GM18499 (cell line): ENCODE measurements around the gene RFX2.
"Not testable (repeated sequence)": the region's sequence is repeated elsewhere in the genome, so short reads cannot be mapped to it uniquely, and the experiment has no call there.

Experiments
- ATAC-seq: cut with Tn5 transposase; IDR thresholded peaks from one replicate; pipeline ENCODE4 v1.9.1; 2021; ENCODE audit warnings: moderate number of reproducible peaks; ENCODE audit not compliant: insufficient read depth, unreplicated experiment

Gene RFX2

DNA sequence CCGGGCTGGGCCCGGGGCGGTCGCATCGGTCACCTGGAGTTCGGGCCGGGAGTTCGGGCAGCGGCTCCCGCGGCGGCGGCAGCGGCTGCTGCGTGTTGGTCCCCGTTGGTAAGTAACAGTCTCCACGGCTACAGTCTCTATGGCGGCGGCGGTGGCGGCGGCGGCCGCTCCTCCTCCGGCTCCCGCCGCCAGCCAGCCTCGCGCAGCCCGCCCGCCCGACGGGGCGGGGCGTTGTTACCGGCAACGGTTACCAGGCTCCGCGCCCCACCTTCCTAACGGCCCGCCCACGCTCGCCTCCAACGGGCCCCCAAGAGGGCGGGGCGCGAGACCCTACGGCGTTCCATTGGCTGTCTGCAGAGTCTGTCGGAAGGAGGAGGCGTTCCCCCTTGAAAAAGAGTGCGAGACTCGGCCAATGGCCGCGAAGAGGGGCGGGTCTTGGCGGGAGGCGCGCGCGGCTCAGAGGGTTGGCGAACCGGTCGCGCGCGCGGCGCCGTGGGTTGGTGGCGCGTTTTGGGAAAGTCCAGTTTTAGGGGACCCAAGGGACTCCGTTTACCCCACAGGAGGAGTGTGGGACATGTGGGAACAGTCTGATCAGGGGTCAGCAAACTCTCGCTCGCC, at the start of gene RFX2:
Gene RFX2 (minus strand): TSS at position 141 of the 618 bp plus-strand sequence. CDS start 63,004 bp downstream, outside the sequence.
- peak; percentile 85 for ATAC-seq

DNA sequence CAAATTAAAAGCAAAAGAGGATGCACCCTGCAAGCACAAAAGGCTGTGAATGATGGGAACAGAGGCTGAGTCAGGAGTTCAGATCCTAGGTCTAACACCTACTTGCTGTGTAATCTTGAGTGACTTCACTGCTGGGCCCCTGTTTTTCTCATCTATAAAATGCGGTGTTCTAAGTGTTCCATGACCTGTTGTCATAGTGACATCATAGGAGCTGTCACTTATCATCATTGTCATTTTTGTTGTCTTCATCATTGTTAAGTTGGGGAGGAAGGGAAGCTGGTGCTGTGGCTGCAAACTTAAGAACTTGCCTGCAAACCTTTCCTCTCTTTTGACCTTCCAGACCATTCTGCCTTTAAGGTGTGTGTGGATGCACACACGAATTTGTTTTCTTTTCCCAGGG, 45.7 kb upstream of the RFX2 start:
- no peak for ATAC-seq

DNA sequence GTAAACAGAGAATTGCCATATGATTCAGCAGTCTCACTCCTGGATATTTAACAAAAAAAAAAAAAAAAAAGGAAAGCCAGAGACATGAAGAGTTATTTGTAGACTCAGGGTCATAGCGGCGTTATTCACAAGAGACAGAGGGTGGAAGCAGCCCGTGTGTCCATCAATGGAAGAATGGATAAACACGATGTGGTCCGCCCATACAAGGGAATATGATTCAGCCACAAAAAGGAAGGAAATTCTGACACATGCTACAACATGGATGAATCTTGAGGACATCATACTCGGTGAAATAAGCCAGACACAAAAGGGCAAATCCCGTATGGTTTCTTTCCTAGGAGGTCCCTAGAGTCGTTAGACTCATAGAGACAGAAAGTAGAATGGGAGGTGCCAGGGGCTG, 40.0 kb upstream of the RFX2 start:
- ATAC-seq: no peak

DNA sequence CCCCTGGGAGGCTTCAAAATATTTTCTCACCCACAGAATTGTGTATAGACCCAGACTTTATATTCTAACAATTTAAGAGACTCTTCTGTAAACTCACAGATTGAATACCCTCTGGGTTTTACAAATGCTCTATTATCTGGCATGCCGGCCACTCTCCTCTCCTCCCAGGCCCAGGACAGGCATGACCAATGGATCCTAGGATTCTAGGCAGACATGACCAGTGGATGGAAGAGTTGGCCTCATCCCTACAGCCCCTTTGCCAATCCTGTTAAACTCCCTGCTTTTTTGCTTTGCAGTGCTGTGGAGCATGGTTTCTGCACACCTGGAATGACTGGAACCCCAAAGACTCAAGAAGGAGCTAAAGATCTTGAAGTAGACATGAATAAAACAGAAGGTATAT, 30.9 kb upstream of the RFX2 start:
- ATAC-seq: no peak

DNA sequence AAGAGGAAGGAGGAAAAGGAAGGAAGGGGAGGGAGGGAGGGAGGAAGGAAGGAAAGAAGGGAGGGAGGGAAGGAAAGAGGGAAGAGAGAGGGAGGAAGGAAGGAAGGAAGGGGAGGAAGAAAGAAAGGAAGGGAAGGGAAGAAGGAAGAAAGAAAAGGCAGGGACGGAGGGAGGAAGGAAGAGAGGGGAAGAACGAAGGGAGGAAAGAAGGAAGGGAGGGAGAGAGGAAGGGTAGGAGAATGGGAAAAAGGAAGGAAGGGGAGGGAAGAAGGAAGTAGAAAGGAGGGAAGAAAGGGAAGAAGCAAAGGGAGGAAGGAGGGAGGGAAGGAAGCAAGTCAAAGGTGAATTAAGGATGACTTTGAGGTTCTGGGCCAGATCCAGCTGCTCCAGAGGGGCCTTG, 28.2 kb upstream of the RFX2 start:
- ATAC-seq: no peak

DNA sequence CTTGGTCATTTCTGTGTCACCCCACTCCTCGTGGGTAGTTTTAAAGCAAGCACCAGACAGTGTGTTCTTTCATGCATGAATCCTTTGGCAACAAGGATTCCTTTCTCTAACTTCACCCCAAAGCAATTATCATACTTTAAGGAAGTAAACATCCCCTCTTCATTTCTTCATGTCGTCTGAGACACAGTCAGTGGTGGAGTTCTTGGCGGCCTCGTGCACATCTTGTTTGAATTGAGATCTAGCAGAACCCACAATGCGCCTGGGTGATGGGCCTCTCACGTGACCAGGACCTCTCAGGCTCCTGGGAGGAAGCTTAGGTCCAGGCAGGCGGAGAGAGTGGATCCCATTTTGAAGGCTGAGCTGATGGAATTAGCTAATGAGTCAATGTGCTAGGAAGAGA, 27.8 kb upstream of the RFX2 start:
- ATAC-seq: no peak

DNA sequence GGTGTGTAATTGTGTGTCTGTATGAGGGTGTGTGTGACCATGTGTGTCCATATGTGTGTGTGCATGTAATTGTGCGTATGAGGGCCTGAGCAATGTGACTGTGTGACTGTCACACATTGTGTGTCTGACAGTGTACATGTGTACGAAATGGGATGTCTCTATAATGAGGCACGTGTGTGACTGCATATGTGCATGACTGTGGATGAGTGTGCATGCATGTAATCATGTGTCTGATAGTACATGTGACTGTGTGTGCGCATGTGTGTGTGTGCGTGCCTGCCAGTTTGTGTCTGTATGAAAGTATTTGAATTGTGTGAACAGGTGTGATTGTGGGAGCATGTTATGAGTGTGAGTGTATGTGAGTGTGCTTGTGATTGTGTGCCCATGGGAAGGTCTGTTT, 22.9 kb upstream of the RFX2 start:
- ATAC-seq: no peak

DNA sequence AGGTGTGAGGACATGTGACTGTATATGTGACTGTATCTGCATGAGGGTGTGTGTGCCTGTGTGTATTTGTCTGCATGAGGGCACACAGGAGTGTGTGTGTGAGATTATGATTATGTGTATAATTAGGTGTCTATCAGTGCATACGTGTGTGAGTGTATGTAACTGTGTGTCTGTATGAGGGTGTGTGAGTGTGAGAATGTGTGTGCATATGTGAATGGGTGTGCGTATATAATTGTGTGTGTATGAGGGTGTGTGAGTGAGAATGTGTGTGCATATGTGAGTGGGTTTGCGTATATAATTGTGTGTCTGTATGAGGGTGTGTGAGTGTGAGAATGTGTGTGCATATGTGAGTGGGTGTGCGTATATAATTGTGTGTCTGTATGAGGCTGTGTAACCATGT, 22.2 kb upstream of the RFX2 start:
- ATAC-seq: no peak

DNA sequence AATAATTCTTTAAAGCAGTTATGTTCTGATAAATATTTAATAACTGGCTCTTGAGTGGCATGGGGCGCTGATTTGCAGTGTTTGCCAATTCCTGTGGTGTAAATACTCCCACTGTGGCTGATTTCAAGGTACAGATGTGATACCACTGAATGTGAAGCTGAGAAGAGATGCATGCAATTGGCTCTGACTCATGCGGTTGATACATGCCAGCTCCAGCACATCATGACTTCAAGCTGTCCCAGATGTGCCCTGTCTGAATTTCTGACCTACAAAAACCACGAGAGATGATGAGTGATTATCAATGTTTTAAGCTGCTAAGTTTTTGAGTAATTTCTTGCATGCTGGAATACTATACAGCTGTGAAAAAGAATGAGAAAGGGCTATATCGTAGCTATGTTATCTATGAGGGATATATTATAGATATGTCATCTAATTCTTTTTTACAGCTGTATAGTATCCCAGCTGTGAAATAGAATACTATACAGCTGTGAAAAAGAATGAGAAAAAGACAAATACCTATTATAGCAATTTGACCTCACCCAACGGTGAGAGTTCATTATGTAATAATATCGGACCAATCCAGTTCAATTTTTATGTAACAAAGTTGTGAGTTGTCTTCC, 17.5 kb upstream of the RFX2 start:
- no peak for ATAC-seq

DNA sequence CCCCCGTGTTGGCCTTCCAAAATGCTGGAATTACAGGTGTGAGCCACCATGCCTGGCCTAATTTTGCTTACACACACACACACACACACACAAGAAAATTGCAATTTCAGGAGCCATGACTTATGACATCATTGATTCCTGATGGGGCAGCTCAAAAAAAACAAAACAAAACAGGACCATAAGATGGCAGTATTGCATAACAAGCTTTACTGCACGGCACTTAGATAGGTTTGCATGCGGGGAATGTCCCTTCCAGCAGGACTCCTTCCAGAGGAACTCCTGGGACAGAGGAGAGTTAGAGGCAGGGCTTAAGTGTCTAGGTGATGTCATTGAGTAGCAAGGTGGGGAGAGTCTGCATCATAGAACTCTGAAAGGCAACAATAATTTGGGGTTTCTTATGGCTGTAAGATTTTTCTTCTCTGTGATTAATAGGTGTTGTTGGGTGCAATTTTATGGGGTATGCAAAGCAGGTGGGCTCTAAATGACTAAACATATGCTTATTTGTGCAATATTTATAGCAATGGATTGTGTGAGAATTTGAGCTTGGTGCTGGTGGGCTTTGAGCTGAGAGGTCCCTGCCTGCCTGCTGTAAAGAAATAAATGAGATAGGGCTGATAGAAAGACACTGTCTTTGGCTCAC, 16.2 kb upstream of the RFX2 start:
- no peak for ATAC-seq

DNA sequence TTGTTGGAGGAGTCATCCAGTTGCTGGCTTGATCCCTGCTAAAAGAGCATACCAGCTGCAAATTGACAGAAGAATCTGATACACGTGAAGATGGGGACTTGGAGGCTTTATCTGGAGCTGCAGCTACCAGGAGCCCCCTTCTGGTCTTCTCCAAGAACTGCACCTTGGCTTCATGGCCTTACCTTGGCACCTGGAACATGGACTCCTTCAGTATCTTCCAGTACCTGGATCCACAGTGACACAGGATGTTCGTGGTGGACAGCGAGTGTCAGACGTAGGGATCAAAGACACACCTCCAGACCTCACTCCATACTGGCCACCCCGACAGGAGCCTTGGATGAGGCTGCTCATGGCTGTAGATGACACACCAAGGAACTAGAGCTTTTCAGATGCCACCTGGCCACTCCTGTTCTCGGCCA, 15.3 kb upstream of the RFX2 start:
- no peak for ATAC-seq

DNA sequence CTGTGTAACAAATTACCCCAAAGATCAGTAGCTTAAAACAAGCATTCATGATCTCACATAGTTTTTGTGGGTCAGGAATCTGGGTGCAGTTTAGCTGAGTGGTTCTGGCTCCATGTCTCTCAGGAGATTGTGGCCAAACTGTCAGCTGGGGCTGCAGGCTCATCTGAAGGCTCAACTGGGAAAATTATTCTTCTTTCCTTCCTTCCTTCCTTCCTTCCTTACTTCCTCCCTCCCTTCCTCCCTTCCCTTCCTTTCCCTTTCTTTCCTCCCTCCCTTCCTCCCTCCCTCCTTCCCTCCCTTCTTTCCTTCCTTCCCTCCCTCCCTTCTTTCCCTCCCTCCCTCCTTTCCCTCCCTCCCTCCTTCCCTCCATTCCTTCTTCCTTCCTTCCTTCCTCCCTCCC, 8.7 kb upstream of the RFX2 start:
- no peak for ATAC-seq

DNA sequence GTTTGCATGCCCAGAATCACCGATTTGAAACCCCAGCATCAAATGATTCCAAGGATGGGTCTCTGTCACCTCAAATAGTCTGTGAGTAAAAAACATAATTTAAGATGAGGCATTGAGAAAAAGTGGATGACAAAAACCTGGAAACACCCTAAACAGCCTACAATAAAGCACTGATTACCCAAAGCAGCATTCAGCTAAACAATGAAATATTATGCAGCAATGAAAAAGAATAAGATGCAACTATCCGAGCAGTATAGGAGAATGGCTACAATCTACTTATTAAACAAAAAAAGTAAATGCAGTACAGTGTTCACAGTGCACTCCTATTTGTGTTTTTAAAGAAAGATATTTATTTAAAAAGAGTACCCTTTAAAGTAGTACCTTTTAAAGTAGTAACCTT, 7.7 kb upstream of the RFX2 start:
- ATAC-seq: no peak

DNA sequence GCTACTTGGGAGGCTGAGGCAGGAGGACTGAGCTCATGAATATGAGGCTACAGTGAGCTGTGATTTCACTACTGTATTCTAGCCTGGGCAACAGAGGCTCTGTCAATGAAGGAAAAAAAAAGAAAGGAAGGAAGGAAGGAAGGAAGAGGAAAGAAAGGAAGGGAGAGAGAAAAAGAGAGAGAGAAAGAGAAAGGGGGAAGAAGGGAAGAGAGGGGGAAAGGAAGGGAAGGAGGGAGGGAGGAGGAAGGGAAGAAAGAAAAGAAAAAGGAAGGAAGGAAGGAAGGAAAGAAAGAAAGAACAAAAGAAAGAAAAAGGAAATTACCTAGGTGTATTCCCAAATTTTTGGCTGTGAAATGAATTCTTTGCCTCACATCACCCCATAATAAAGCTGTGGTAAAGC, 7.2 kb upstream of the RFX2 start:
- ATAC-seq: no peak

DNA sequence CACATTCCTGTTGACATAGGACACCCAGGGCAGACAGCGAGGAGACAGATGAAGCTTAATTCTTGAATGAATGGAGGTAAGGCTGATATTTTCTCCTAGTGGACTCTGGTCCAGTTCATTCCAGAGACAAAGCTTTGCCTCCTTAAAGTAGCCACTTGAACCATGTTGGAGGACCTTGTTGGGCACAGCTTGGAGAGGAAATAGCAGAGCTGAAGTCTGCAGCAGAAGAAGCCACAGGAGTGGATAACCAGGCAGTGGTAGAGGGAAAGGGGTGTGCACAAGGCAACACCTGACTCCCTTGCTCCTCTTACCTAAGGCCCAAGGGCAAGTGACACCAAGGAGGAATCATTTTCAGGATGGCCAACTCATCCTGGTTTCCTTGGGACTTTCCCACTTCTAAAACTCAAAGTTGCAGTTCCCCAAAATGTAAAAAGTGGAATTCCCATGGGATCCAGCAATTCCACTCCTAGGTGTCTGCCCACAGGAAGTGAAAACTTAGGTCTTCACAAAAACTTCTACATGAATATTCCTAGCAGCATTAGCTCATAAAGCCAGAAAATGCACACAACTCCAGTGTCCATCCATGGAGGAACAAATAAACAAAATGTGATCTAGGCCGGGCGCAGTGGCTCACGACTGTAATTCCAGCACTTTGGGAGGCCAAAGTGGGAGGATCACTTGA, 6.6 kb upstream of the RFX2 start:
- ATAC-seq: no peak

DNA sequence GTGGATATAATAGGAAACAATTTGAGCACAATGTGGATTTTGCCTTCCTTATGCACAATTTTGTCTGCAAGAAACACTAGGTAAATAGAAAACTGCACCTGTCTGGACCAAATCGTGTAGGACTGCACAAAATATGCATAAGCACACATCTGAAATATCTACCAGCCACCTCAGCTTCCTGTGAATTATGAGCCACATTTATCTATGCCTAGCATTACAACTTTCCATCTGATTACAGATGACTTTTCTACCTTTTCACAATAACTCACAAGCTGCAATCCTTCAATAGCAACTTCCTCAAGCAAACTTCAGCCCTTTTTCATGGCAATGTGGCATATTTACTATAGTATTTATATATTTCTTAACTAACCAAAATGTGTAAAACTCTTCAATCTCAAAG, 5.7 kb upstream of the RFX2 start:
- no peak for ATAC-seq

DNA sequence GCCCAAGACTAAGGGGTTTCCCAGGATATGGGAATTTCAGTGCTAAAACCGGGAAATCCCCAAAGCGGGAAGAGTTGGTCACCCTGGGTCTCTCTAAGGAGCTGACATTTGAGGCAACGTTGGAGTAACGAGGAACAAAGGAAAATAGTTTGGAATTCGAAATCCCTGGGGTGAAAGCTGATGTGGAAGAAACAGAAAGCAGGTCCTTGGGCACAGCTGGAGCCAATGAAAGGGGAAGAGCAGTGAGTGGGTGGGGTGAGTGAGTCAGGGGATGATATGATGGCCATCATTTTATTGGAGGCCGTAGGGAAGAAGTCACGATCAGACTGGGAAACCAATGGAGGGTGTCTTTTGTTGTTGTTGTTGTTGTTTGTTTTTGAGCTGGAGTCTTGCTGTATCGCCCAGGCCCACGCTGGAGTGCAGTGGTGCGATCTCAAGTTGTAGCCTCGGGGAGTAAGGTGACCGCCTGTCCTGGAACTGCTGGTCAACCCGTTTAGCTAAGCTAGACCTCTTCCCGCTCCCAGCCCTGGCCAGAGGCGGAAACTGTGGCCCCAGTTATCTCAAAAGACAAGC, 3.4 kb upstream of the RFX2 start:
- ATAC-seq: no peak

DNA sequence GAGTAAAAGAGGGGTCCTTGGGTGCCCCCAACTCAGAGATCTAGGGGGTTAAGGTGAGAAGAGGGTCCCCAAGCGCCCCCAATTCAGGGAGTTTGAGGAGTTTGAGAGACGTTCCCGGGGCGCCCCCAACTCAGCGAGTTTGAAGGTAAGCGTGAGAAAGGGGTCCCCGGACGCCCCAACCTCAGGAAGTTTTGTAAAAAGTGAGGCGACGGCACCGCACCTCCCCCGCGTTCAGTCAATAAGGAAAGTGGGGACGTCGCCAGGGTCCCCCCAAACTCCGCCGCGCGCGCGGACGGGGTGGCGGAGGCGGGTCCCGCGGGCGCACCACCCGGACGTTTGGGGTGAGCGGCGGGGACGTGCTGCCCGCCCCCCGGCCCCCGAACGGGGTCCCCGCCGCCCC, 353 bp downstream of the RFX2 start:
- ATAC-seq: no peak

DNA sequence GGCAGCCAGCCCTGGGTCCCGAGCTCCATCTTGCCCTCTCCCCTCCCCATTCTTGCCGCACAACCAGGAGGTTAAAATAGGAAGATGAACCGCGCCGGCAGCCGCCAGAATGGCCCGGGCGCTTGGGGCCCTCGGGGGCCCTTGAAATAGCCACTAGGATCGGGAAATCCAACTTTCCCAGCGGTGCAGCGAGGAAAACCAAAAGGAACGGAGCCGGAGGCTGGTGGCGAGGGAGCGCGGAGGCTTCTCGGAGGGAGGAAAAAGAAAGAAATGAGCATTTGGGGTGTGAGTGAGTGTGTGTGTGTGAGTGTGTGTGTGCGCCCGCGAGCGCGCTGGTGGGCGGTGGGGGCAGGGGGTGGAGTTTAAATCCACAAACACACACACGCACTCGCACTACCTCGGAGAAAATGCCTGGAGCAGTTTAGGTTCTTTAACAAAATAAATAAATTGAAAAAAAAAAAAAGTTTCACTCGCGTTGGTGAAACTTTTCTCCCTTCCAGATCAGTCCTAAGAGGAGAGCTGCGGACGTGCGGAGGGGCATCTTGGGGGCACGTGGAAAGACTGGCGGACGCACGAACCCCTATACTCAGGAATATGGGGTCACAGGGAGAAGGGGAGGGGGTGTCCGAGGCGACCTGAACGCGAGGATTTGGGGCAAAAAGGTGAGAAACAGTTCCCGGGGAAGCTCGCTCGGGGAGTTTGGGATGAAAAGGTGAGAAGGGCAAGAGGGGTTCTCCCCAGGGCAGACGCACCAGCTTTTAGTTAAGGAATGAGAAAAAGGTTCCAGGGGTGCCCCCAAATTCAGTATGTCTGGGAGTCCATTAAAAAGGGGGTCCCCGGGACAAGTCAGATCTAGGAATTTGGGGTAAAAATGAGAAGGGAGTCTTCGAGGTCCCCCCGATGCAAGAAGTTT, 1.3 kb downstream of the RFX2 start:
- no peak for ATAC-seq

DNA sequence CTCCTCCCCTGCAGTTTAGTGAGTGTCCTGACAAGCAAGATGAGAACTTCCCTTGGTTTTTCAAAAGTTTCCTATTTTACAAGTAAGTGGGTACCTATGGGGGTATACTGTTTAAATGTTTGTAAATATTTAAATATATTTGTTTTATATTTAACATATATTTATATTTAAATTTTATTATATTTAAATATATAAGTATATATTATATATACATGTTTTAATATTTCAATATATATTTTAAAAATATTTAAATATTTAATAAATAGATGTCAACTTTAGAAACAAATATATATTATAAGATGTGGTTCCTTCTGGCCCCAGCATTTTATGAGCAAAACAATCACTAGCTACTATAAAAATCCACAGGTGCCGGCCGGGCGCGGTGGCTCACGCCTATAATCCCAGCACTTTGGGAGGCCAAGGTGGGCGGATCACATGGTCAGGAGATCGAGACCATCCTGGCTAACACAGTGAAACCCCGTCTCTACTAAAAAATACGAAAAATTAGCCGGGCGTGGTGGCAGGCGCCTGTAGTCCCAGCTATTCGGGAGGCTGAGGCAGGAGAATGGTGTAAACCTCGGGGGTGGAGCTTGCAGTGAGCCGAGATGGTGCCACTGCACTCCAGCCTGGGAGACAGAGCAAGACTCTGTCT, 3.5 kb downstream of the RFX2 start:
- not testable (repeated sequence) for ATAC-seq
